Right lobe of liver (tissue), 4 donors: Measurements from ENCODE around the gene RTP5.

Experiments used
- CTCF ChIP-seq, 4 donors: fragments of 200-600 bp in 3 of 4; fragments of 450-650 bp in 1 of 4; IDR thresholded peaks; one replicate each; pipeline versions ENCODE4 v1.5.1 to v1.8.0; 2016 to 2022; ENCODE audit warnings: antibody characterized with exemption in 4 of 4, mild to moderate bottlenecking in 2 of 4
- POLR2A ChIP-seq: fragments of 450-650 bp; IDR thresholded peaks from one replicate; pipeline ENCODE4 v1.6.1; 2017; ENCODE audit warnings: antibody characterized with exemption, mild to moderate bottlenecking
- donor health status: DM: no; HTN: no; CAD: no.
- donor health status: DM: no; HTN: no; CAD: no.
- donor health status: DM: no; HTN: yes; CAD: no.

GRCh38 chr2:241895427-241895711 is 25.8 kb downstream of the RTP5 start:
- no peak for TF ChIP-seq CTCF (IDR thresholded peaks at IDR 0.05)
- TF ChIP-seq POLR2A = no peak
